ENCODE measurements around the gene MRGPRE.

MRGPRE gene

DNA sequence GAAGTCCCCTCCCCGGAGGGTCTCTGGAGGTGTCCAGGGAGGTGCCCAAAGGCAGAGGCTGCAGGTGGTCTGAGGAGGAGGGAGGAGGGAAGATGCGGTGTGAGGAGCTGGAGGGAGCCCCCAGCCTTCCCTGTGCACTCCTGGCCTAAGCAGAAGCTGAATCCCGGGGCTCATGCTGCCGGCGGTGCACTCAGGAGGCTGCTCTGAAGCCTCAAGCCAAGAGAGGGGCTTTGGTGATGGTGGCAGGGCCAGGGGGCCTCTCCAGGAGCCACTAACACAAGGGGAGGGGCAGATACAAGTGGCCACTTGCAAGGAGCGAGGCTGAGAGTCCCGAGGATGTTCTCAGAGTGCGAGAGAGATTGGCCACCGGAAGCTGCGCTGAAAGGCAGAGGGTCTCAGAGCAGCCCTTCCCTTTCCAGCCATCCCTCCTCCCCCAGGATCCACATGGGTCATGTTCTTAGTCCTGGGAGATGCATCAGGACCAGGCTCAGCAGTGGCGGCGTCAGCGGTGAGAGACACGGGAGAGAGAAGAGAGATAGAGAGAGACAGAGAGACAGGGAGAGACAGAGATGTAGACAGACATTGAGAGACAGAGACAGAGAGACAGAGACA, 12.8 kb downstream of the MRGPRE start:
- Histone ChIP-seq H3K4me1 (ENCODE audit: control insufficient read depth, insufficient read depth, low read length) (no peaks in the 10 kb centered on the region), H3K27me3 (replicated peaks; ENCODE audit: control insufficient read depth, insufficient read depth, low read length) (peaks cover 68% of the 10 kb centered on the region), H3K9me3 (ENCODE audit: control insufficient read depth, low read length) (no peaks in the 10 kb centered on the region), H3K4me3 (ENCODE audit: low read length) (no peak overlapping the region), H3K36me3 (ENCODE audit: control insufficient read depth, insufficient read depth, low read length, severe bottlenecking) (no peaks in the 10 kb centered on the region), H3K9ac (ENCODE audit: low read length) (no peak overlapping the region)
- DNase-seq (ENCODE audit: low read depth) = no peak

DNA sequence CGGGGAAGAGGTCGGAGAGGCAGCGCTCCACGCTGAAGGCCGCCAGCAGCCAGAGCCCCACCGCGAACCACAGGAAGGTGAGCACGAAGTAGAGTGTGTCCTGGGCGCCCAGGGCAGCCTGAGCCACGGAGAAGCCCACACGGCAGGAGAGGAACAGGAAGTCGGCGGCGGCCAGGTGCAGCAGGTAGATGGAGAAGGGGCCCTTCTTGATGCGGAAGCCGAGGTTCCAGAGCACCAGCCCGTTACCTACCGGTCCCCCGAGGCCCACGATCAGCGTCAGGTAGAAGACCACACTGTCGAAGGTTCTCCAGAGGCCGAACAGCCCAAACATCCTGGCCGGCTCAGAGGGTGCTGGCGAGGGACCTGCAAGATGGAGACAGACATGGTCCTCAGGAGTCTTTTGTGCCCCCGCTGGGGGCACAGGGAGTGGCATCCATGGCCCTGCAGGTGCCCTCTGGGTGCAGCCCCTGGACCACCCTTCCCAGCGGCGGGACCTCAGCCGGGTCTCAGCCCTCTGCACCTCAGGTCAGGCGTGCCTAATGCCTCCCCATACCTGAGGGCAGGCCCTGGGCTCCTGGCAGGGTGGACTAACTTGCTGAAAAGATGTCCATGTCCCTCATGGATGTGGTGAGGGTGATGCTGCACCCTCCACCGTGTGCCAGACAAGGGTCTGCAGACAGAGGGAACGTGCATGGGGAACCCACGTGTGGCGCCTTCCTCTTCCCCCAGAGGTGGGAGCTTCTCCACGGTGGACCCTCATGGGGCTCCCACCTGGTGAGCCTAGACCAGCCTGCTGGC, 13.5 kb downstream of the MRGPRE start, which contains the start of gene MRGPRG:
Gene MRGPRG, minus strand, starts transcription at position 331 of the 798 bp plus-strand sequence. Its CDS starts 0 bp downstream, at position 331.
- Histone ChIP-seq H3K4me1 (ENCODE audit: control insufficient read depth, insufficient read depth, low read length) (no peaks in the 10 kb centered on the region), H3K9ac (ENCODE audit: low read length) (no peak within 1 kb of the TSS), H3K36me3 (ENCODE audit: control insufficient read depth, insufficient read depth, low read length, severe bottlenecking) (no peaks in the 10 kb centered on the region), H3K4me3 (ENCODE audit: low read length) (no peak within 1 kb of the TSS), H3K9me3 (ENCODE audit: control insufficient read depth, low read length) (no peaks in the 10 kb centered on the region), H3K27me3 (replicated peaks; ENCODE audit: control insufficient read depth, insufficient read depth, low read length) (peaks cover 68% of the 10 kb centered on the region)
- DNase-seq (ENCODE audit: low read depth) = no peak

DNA sequence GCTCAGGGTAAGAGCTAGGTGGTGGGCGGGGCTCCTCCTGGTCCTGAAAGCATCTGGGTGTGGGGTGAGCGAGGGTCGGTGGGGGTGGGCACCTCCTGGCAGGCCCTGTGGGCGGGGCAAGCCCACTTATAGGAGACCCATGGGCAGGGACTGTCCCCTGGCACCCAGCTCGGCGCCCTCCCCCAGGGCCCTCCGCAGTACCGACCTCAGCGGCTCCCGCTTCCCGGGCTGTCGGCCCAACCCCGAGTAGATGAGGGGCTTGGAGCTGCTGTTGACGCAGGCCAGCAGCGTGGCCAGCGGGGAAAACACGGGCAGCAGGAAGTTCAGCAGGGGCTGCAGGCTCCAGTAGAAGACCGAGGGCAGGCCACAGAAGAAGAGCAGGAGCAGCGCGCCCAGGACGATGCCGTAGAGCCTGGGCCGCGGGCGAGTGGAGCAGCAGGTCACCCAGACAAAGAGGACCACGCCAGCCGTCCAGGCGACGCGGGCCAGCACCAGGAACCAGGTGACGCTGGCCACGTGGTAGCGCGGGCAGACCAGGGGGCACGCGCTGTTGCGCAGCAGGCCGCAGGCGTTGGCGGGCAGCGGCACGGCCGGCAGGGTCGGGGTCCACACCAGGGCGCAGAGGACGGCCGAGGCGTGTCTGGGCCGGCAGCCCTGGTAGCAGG, 14.3 kb downstream of the MRGPRE start:
- Histone ChIP-seq H3K9me3 (ENCODE audit: control insufficient read depth, low read length) (peaks cover 1% of the 10 kb centered on the region), H3K36me3 (ENCODE audit: control insufficient read depth, insufficient read depth, low read length, severe bottlenecking) (no peaks in the 10 kb centered on the region), H3K4me3 (ENCODE audit: low read length) (no peak overlapping the region), H3K9ac (ENCODE audit: low read length) (no peak overlapping the region), H3K27me3 (replicated peaks; ENCODE audit: control insufficient read depth, insufficient read depth, low read length) (peaks cover 68% of the 10 kb centered on the region), H3K4me1 (ENCODE audit: control insufficient read depth, insufficient read depth, low read length) (no peaks in the 10 kb centered on the region)
- DNase-seq (ENCODE audit: low read depth) = no peak

DNA sequence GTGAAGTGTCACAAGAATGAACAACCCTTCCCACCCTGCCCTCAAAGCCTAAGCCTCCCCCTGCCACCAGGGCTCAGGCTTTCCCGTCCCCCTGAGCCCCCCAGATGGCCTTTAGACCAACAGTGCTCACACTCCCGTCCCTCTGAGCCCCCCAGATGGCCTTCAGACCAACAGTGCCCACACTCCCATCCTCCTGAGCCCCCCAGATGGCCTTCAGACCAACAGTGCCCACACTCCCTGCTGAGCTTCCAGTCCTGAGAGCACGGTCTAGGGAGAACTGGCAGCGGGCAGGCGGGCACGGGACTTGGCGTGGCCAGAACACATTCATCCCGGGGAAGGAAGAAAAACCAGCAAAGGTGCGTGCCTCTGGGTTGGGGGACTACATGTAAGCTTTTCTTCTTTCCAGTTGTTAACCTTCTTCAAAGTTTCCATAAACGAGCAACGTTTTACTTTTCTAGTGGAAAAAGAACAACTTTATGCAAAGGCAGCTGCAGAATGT, 16.1 kb downstream of the MRGPRE start:
- Histone ChIP-seq H3K9ac (ENCODE audit: low read length) (no peak overlapping the region), H3K27me3 (replicated peaks; ENCODE audit: control insufficient read depth, insufficient read depth, low read length) (peaks cover 57% of the 10 kb centered on the region), H3K36me3 (ENCODE audit: control insufficient read depth, insufficient read depth, low read length, severe bottlenecking) (no peaks in the 10 kb centered on the region), H3K4me1 (ENCODE audit: control insufficient read depth, insufficient read depth, low read length) (no peaks in the 10 kb centered on the region), H3K4me3 (ENCODE audit: low read length) (no peak overlapping the region), H3K9me3 (ENCODE audit: control insufficient read depth, low read length) (peaks cover 17% of the 10 kb centered on the region)
- no peak for DNase-seq (ENCODE audit: low read depth)

DNA sequence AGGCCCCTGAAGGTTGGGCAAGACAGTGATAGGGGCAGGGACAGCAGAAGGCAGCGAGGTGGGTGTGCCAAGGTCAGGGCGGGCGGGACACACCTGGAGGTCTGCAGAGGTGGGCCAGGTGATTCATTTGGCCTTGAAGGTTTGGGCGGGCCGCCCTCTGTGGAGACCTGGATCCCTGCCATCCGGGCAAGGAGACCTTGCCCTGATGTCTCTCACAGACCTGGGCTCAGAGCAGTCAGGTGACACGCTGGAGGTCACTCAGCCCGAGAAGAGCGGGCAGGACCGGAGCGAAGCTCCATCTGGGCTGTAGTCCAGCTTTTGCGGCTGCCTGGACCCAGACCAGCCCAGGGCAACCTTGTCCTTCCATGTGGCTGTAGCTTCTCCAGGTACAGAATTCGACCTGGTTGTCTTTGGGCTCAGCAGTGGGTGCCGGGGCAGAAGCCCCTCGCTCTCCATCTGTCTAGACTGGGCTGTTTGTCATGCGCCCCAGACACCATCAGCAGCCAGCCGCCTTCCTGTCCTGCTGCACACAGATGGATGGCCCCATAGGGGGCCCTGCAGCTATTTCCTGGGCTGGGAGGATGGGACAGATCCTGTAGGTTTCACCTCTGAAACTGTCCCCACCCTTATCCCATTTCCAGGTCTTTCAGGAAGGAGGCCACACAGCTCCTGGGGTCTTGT, 16.7 kb downstream of the MRGPRE start:
- no peak overlapping the region for H3K4me3 ChIP-seq (ENCODE audit: low read length)
- no peak for DNase-seq (ENCODE audit: low read depth)
- H3K4me1 ChIP-seq (ENCODE audit: control insufficient read depth, insufficient read depth, low read length) = no peaks in the 10 kb centered on the region
- H3K9me3 ChIP-seq (ENCODE audit: control insufficient read depth, low read length) = peaks cover 23% of the 10 kb centered on the region
- H3K9ac ChIP-seq (ENCODE audit: low read length) = no peak overlapping the region
- H3K36me3 ChIP-seq (ENCODE audit: control insufficient read depth, insufficient read depth, low read length, severe bottlenecking) = no peaks in the 10 kb centered on the region
- H3K27me3 ChIP-seq (replicated peaks; ENCODE audit: control insufficient read depth, insufficient read depth, low read length) = peaks cover 51% of the 10 kb centered on the region

DNA sequence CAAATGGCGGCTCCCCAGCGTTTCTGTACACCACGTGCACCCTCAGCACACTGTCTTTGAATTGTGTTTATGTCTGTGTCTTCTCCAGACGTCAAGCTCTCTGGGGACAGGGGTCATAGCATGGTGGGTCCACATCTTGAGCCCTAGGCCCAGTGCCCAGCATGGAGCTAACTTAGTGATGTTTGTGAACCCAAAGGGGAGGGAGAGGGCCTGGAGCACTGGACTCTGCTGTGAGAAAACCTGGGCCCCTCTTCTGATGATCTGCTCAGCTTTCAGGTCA, 17.9 kb downstream of the MRGPRE start:
- H3K4me1 ChIP-seq (ENCODE audit: control insufficient read depth, insufficient read depth, low read length) = no peaks in the 10 kb centered on the region
- H3K4me3 ChIP-seq (ENCODE audit: low read length) = no peak overlapping the region
- no peaks in the 10 kb centered on the region for H3K36me3 ChIP-seq (ENCODE audit: control insufficient read depth, insufficient read depth, low read length, severe bottlenecking)
- peaks cover 28% of the 10 kb centered on the region for H3K9me3 ChIP-seq (ENCODE audit: control insufficient read depth, low read length)
- H3K9ac ChIP-seq (ENCODE audit: low read length) = no peak overlapping the region
- peaks cover 41% of the 10 kb centered on the region for H3K27me3 ChIP-seq (replicated peaks; ENCODE audit: control insufficient read depth, insufficient read depth, low read length)
- DNase-seq (ENCODE audit: low read depth) = no peak

DNA sequence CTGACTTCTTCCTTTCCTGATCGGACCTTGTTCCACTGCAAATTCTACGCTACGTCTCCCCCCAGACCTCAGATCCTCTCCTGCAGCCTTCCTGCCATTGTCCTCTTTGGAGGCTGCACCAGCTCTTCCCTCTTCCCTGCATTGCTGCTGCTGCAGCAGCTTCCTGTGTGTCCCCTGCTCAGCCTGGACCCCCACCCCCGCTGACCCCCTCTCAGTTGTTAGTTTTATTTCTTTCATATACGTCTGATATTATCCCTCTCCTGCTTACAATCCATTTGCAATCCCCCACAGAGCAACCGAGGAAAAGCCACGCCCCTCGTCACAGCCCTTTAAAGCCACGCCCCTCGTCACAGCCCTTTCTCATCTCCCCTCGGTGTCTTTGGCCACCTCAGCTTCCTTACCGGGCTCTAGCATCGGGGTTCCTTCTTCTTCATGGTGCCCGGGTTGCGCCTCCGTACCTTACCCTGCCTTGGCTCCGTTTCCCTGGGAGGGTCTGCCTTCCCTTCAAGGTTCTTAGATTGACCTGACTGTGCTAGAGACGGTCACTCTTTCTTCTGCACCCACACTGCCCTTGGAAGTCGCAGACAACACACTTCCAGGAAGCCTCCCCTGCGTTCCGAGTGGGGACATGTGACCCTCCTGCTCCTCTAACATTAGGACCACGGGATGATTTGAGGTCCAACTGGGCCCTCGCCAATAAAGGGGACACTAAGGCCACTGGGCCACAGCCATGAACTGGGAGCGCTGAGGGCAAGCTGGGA, 18.4 kb downstream of the MRGPRE start:
- peaks cover 33% of the 10 kb centered on the region for H3K9me3 ChIP-seq (ENCODE audit: control insufficient read depth, low read length)
- no peak for DNase-seq (ENCODE audit: low read depth)
- peaks cover 40% of the 10 kb centered on the region for H3K27me3 ChIP-seq (replicated peaks; ENCODE audit: control insufficient read depth, insufficient read depth, low read length)
- H3K4me3 ChIP-seq (ENCODE audit: low read length) = no peak overlapping the region
- no peak overlapping the region for H3K9ac ChIP-seq (ENCODE audit: low read length)
- H3K4me1 ChIP-seq (ENCODE audit: control insufficient read depth, insufficient read depth, low read length) = no peaks in the 10 kb centered on the region
- H3K36me3 ChIP-seq (ENCODE audit: control insufficient read depth, insufficient read depth, low read length, severe bottlenecking) = no peaks in the 10 kb centered on the region

GRCh38 chr11:3208272-3208671, 23.9 kb downstream of the MRGPRE start:
- Histone ChIP-seq H3K9ac (ENCODE audit: low read length) (no peak overlapping the region), H3K9me3 (ENCODE audit: control insufficient read depth, low read length) (peaks cover 33% of the 10 kb centered on the region), H3K4me3 (ENCODE audit: low read length) (no peak overlapping the region), H3K36me3 (ENCODE audit: control insufficient read depth, insufficient read depth, low read length, severe bottlenecking) (no peaks in the 10 kb centered on the region), H3K27me3 (replicated peaks; ENCODE audit: control insufficient read depth, insufficient read depth, low read length) (peaks cover 22% of the 10 kb centered on the region), H3K4me1 (ENCODE audit: control insufficient read depth, insufficient read depth, low read length) (no peaks in the 10 kb centered on the region)
- no peak for DNase-seq (ENCODE audit: low read depth)

DNA sequence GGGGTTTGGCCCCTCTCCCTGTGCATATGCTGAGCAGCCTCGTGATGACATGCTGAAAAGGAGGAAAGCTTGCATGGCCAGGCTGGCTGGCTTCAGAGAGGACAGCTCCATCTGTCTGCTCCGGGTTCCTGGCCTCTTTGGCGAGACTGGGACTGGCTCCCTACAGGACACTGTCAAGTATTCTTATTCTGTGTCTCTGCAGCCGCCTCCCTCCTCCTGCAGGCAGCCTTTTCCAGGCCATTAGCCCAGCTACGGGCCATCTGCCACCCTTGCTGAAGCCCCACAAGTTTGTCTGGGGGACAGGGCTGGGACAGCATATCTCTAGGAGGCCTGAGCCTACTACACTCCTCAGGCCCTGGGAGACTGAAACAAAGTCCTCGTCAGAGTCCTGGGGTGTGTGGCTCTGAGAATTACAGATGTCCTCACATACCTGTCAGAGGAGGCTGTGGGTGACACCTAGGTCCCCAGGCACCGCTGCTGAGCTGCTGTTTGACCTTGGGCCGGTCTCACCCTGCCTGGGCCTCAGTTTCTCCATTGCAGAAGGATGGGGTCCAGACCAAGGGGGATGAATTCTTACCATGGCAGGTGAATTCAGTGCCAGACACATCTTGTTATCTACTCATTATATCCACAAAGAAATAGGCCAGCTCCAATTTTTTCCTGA, 24.6 kb downstream of the MRGPRE start:
- DNase-seq (ENCODE audit: low read depth) = no peak
- Histone ChIP-seq H3K4me1 (ENCODE audit: control insufficient read depth, insufficient read depth, low read length) (no peaks in the 10 kb centered on the region), H3K36me3 (ENCODE audit: control insufficient read depth, insufficient read depth, low read length, severe bottlenecking) (no peaks in the 10 kb centered on the region), H3K9me3 (ENCODE audit: control insufficient read depth, low read length) (peaks cover 29% of the 10 kb centered on the region), H3K4me3 (ENCODE audit: low read length) (no peak overlapping the region), H3K9ac (ENCODE audit: low read length) (no peak overlapping the region), H3K27me3 (replicated peaks; ENCODE audit: control insufficient read depth, insufficient read depth, low read length) (peaks cover 20% of the 10 kb centered on the region)

- Histone ChIP-seq H3K9ac (ENCODE audit: low read length) (no peak overlapping the region), H3K27me3 (replicated peaks; ENCODE audit: control insufficient read depth, insufficient read depth, low read length) (peaks cover 26% of the 10 kb centered on the region)
These were observed 25.4 kb downstream of the MRGPRE start for GRCh38 chr11:3206922-3207204.

More at GRCh38 chr11:3206922-3207204, 25.4 kb downstream of the MRGPRE start:
- Histone ChIP-seq H3K4me1 (ENCODE audit: control insufficient read depth, insufficient read depth, low read length) (no peaks in the 10 kb centered on the region), H3K36me3 (ENCODE audit: control insufficient read depth, insufficient read depth, low read length, severe bottlenecking) (no peaks in the 10 kb centered on the region), H3K4me3 (ENCODE audit: low read length) (no peak overlapping the region), H3K9me3 (ENCODE audit: control insufficient read depth, low read length) (peaks cover 23% of the 10 kb centered on the region)
- DNase-seq (ENCODE audit: low read depth) = no peak
